H9 (cell line): Measurements from ENCODE around the gene CEP131. TPM values are rescaled to one million over a fixed set of nuclear protein-coding genes. Genes with fewer than 3 reads are reported as not detected.

Experiments
- DNase-seq: peaks from one replicate; pipeline ENCODE4 v3.0.0-alpha.2; 2017
- H2AFZ ChIP-seq: one replicate; pipeline ENCODE4 v1.6.1; 2013; ENCODE audit warnings: mild to moderate bottlenecking, low read length, control low read depth, moderate library complexity
- H2AK5ac ChIP-seq: 2 replicates; pipeline ENCODE4 v1.6.1; 2013; ENCODE audit warnings: low read length, control low read depth, mixed read lengths; ENCODE audit not compliant: insufficient read length
- H2BK120ac ChIP-seq: one replicate; pipeline ENCODE4 v1.6.1; 2013; ENCODE audit warnings: low read depth, mild to moderate bottlenecking, low read length, control low read depth, inconsistent platforms; ENCODE audit not compliant: poor library complexity, severe bottlenecking
- H2BK12ac ChIP-seq: 2 replicates; pipeline ENCODE4 v1.6.1; 2013; ENCODE audit warnings: low read length, control low read depth, mixed read lengths, low read depth; ENCODE audit not compliant: insufficient read length
- H2BK15ac ChIP-seq: 2 replicates; pipeline ENCODE4 v1.6.1; 2013; ENCODE audit warnings: low read depth, low read length, control low read depth
- H2BK20ac ChIP-seq: one replicate; pipeline ENCODE4 v1.6.1; 2013; ENCODE audit warnings: low read depth, mild to moderate bottlenecking, low read length, control low read depth, inconsistent platforms; ENCODE audit not compliant: poor library complexity, severe bottlenecking
- H2BK5ac ChIP-seq: 2 replicates; pipeline ENCODE4 v1.6.1; 2013; ENCODE audit warnings: low read length, control low read depth, mixed read lengths; ENCODE audit not compliant: insufficient read length
- H3K14ac ChIP-seq: 2 replicates; pipeline ENCODE4 v1.6.1; 2013; ENCODE audit warnings: low read length, control low read depth; ENCODE audit not compliant: insufficient read depth
- H3K18ac ChIP-seq: 2 replicates; pipeline ENCODE4 v1.6.1; 2013; ENCODE audit warnings: low read depth, mild to moderate bottlenecking, mixed read lengths, low read length, control low read depth; ENCODE audit not compliant: insufficient read length
- H3K23ac ChIP-seq: 2 replicates; pipeline ENCODE4 v1.6.1; 2013; ENCODE audit warnings: low read length, control low read depth, mixed read lengths, low read depth; ENCODE audit not compliant: insufficient read length
- H3K23me2 ChIP-seq: 2 replicates; pipeline ENCODE4 v1.6.1; 2013; ENCODE audit warnings: low read depth, mild to moderate bottlenecking, mixed read lengths, low read length, control low read depth; ENCODE audit not compliant: insufficient read length, poor library complexity, severe bottlenecking
- H3K27ac ChIP-seq: 2 replicates; pipeline ENCODE4 v1.5.1; 2013; ENCODE audit warnings: low read length, control low read depth, mixed read lengths, low read depth; ENCODE audit not compliant: insufficient read length
- H3K27me3 ChIP-seq: 2 replicates; pipeline ENCODE4 v1.6.1; 2013; ENCODE audit warnings: low read length, control low read depth, inconsistent platforms; ENCODE audit not compliant: insufficient read depth
- H3K4ac ChIP-seq: 2 replicates; pipeline ENCODE4 v1.6.1; 2013; ENCODE audit warnings: low read depth, mild to moderate bottlenecking, control low read depth, inconsistent platforms, low read length, moderate library complexity
- H3K4me1 ChIP-seq: 2 replicates; pipeline ENCODE4 v1.6.1; 2013; ENCODE audit warnings: low read length, control low read depth, inconsistent platforms; ENCODE audit not compliant: insufficient read depth
- H3K4me2 ChIP-seq: 2 replicates; pipeline ENCODE4 v1.6.1; 2013; ENCODE audit warnings: low read length, control low read depth, mixed read lengths; ENCODE audit not compliant: insufficient read length, insufficient read depth
- H3K56ac ChIP-seq: 2 replicates; pipeline ENCODE4 v1.6.1; 2013; ENCODE audit warnings: low read depth, mild to moderate bottlenecking, mixed read lengths, low read length, control low read depth; ENCODE audit not compliant: insufficient read length
- H3K79me1 ChIP-seq: 2 replicates; pipeline ENCODE4 v1.6.1; 2013; ENCODE audit warnings: low read depth, mild to moderate bottlenecking, moderate library complexity, low read length, control low read depth, inconsistent platforms; ENCODE audit not compliant: insufficient read depth, poor library complexity, severe bottlenecking
- H3K79me2 ChIP-seq: 2 replicates; pipeline ENCODE4 v1.6.1; 2013; ENCODE audit warnings: low read length, control low read depth, inconsistent platforms; ENCODE audit not compliant: insufficient read depth
- H3K9ac ChIP-seq: 2 replicates; pipeline ENCODE4 v1.6.1; 2013; ENCODE audit warnings: low read length, control low read depth, mixed read lengths; ENCODE audit not compliant: insufficient read length; ENCODE audit errors: extremely low read depth
- H3K9me3 ChIP-seq: one replicate; pipeline ENCODE4 v1.6.1; 2013; ENCODE audit warnings: low read depth, low read length, inconsistent platforms; ENCODE audit not compliant: control insufficient read depth
- H3T11ph ChIP-seq: one replicate; pipeline ENCODE4 v1.6.1; 2013; ENCODE audit warnings: mild to moderate bottlenecking, low read length, control low read depth, inconsistent platforms
- H4K20me1 ChIP-seq: one replicate; pipeline ENCODE4 v1.6.1; 2013; ENCODE audit not compliant: control insufficient read depth, insufficient read length, insufficient read depth
- H4K5ac ChIP-seq: 2 replicates; pipeline ENCODE4 v1.6.1; 2013; ENCODE audit warnings: low read depth, mild to moderate bottlenecking, mixed read lengths, low read length, control low read depth; ENCODE audit not compliant: insufficient read length
- H4K8ac ChIP-seq: replicated peaks from 2 replicates; pipeline ENCODE4 v1.6.1; 2013; ENCODE audit warnings: low read length, control low read depth, mixed read lengths, low read depth; ENCODE audit not compliant: insufficient read length
- H4K91ac ChIP-seq: 2 replicates; pipeline ENCODE4 v1.6.1; 2013; ENCODE audit warnings: low read depth, mild to moderate bottlenecking, moderate library complexity, mixed read lengths, low read length, control low read depth; ENCODE audit not compliant: insufficient read length
- H3K27ac Mint-ChIP-seq, 3 experiments: 2 replicates in 2 of 3; 3 replicates in 1 of 3; pipeline ENCODE4 v1.8.0; 2020 to 2021; ENCODE audit warnings: mixed read lengths in 3 of 3, mild to moderate bottlenecking in 1 of 3, moderate library complexity in 1 of 3
- H3K27me3 Mint-ChIP-seq: 2 replicates; pipeline ENCODE4 v1.8.0; 2021; ENCODE audit warnings: low read depth, mild to moderate bottlenecking, moderate library complexity, mixed read lengths
- H3K36me3 Mint-ChIP-seq, 3 experiments: 2 replicates in 2 of 3; 3 replicates in 1 of 3; pipeline ENCODE4 v1.8.0; 2020 to 2021; ENCODE audit warnings: low read depth in 3 of 3, mixed read lengths in 3 of 3; ENCODE audit not compliant: insufficient read depth in 1 of 3
- H3K4me1 Mint-ChIP-seq, 2 experiments: 2 replicates each; pipeline ENCODE4 v1.8.0; 2020; ENCODE audit warnings: mixed read lengths in 2 of 2
- H3K4me3 Mint-ChIP-seq, 2 experiments: 2 replicates in 1 of 2; 3 replicates in 1 of 2; pipeline ENCODE4 v1.8.0; 2020 to 2021; ENCODE audit warnings: mild to moderate bottlenecking in 2 of 2, mixed read lengths in 2 of 2, moderate library complexity in 1 of 2
- H3K9me3 Mint-ChIP-seq, 2 experiments: 2 replicates in 1 of 2; 3 replicates in 1 of 2; pipeline ENCODE4 v1.8.0; 2020; ENCODE audit warnings: mild to moderate bottlenecking in 2 of 2, mixed read lengths in 2 of 2, moderate library complexity in 1 of 2
- WGBS: extraction: QIAGEN DNeasy Blood & Tissue Kit; methylation state at CpG from one replicate; pipeline ENCODE4 v1.1.7; 2013; ENCODE audit warnings: missing lambda C conversion rate, low lambda C conversion rate, mixed read lengths; ENCODE audit not compliant: insufficient read length; ENCODE audit errors: extremely low coverage; 5-methylcytosine and 5-hydroxymethylcytosine counted together
- total RNA-seq: library from RNA; stranded (reverse); gene quantifications from 2 replicates; pipeline ENCODE4 v1.2.1, GENCODE V29; 2021
- TF ChIP-seq, protein P1 (sequence below): fragments of 200-600 bp; sonication (generic); conservative IDR thresholded peaks from 3 replicates; pipeline ENCODE4 v1.8.0; 2021; ENCODE audit warnings: antibody characterized with exemption, mild to moderate bottlenecking

CEP131 gene
- total RNA-seq, 1 experiment from 2014 or later, result 16.3 TPM

DNA sequence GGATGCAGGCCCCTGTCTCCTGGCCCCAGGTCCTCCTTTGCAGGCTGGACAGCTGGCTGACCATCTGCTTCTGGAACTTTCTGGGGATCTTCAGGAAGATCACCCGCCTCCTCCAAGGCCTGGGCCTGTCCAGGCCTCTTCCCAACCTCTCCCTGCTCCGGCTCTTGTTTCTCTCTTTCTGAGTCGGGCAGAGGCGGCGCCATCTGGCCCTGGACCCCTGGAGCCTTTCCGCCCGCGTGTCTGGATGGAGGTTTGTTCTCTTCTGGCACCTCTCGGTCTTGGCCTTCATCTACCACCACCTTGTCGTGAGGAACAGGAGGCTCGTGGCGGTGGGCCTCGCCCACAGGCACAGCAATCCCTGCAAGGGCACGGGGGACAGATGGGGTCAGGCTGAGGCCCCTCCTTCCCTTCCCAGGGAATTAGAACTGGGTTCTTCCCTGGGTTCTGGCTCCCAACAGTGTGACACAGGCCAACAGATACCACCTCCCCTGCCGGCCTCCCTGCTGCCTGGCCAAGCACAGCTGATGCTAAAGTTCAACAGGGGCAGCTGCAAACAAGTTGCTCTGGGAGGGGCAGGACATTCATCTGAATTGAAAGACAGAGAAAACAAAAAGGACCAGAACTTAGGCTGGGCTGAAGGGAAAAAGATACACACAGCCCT lies 29.7 kb upstream of the CEP131 start:
- peaks cover 15 to 25% of the 10 kb centered on the region in 2 experiments for H3K4me1 Mint-ChIP-seq
- H3T11ph ChIP-seq, result no peak overlapping the region
- H3K4me3 Mint-ChIP-seq, result peak overlapping the region in 1 of 2 experiments; percentile 53; a peak in 1 of 5 replicates
- H4K5ac ChIP-seq, result no peak overlapping the region
- no peak overlapping the region for H3K23ac ChIP-seq
- H3K9me3 ChIP-seq, result no peaks in the 10 kb centered on the region
- H2AFZ ChIP-seq, result no peak overlapping the region
- no peak overlapping the region for H2BK20ac ChIP-seq
- DNase-seq, result no peak
- no peak overlapping the region for H2BK120ac ChIP-seq
- no peak overlapping the region for H2BK5ac ChIP-seq
- H3K56ac ChIP-seq, result no peak overlapping the region
- H4K20me1 ChIP-seq, result no peaks in the 10 kb centered on the region
- H3K79me2 ChIP-seq, result no peaks in the 10 kb centered on the region
- H3K9ac ChIP-seq, result no peak overlapping the region
- TF ChIP-seq, protein P1, sequence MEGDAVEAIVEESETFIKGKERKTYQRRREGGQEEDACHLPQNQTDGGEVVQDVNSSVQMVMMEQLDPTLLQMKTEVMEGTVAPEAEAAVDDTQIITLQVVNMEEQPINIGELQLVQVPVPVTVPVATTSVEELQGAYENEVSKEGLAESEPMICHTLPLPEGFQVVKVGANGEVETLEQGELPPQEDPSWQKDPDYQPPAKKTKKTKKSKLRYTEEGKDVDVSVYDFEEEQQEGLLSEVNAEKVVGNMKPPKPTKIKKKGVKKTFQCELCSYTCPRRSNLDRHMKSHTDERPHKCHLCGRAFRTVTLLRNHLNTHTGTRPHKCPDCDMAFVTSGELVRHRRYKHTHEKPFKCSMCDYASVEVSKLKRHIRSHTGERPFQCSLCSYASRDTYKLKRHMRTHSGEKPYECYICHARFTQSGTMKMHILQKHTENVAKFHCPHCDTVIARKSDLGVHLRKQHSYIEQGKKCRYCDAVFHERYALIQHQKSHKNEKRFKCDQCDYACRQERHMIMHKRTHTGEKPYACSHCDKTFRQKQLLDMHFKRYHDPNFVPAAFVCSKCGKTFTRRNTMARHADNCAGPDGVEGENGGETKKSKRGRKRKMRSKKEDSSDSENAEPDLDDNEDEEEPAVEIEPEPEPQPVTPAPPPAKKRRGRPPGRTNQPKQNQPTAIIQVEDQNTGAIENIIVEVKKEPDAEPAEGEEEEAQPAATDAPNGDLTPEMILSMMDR, result no peak
- no peaks in the 10 kb centered on the region for H3K4me1 ChIP-seq
- H3K27me3 ChIP-seq, result no peaks in the 10 kb centered on the region
- WGBS, result no CpG with 5 or more reads among the region's 15 CpGs
- H2BK15ac ChIP-seq, result no peak overlapping the region
- H2AK5ac ChIP-seq, result no peak overlapping the region
- H3K18ac ChIP-seq, result no peak overlapping the region
- no peak overlapping the region for H3K27ac ChIP-seq
- H4K91ac ChIP-seq, result no peak overlapping the region
- no peaks in the 10 kb centered on the region for H3K79me1 ChIP-seq
- H3K9me3 Mint-ChIP-seq, result no peaks in the 10 kb centered on the region; a peak in 1 of 5 replicates
- H2BK12ac ChIP-seq, result no peak overlapping the region
- no peaks in the 10 kb centered on the region for H3K23me2 ChIP-seq
- no peak overlapping the region for H3K4ac ChIP-seq
- H4K8ac ChIP-seq, result no peak overlapping the region
- H3K14ac ChIP-seq, result no peak overlapping the region
- 0 out of 7 replicates have a peak overlapping the region, but pooled peaks of 1 of the 3 experiments have one; percentile 48 for H3K27ac Mint-ChIP-seq
- no peak overlapping the region for H3K4me2 ChIP-seq
- no peaks in the 10 kb centered on the region for H3K27me3 Mint-ChIP-seq
- H3K36me3 Mint-ChIP-seq, result peaks cover 11 to 15% (median 11%) of the 10 kb centered on the region in 3 experiments
